ENCODE measurements around the gene TMEM240.
A peak's percentile ranks its signal among the peaks of the same experiment; 100 is the strongest.

The TMEM240 gene

DNA sequence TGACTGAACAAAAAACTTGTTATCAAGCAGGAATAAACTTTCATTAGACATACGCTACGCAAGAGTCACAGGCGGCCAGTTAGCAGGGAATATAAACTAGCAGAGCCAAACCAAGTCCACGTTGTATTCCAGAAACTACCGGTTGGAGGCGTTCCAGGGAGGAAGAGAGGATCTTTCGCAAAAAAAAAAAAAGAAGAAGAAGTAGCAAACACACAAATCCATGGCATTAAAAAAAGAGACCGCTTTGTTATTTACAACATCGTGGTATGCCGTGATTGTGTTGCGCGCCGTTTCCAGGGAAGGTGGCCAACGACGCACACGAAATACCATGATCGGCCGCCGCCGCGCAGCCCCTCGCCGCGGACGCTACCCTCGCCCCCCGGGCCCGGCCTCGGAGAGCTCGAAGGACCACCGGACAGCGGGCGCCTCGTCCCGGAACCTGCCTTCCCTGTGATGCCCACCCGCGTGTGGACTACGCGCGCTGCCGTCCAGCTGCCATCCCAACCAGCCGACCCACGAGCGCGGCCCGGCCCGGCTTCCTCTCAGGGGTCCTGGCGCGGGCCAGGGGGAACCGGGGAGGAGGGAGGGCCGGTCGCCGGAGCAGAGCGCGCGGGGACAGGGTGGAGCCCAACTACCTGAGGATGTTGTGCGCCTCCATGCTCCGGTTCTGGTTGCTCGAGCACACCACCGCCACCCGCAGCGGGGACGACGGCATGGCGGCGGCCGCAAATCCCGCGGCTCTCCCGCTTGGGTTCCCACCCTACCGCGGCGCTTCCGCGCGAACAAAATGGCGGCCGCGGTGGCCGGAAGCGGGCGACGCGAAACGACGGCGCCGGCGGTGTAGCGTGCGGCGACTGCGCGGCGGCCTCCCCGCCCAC is 33.7 kb upstream of the TMEM240 start:
- no peak for TF ChIP-seq Cebpa-rat (IDR thresholded peaks at IDR 0.05)
- Histone ChIP-seq H3K4me2 (peak overlapping the region; percentile 85 to 99 (median 97)), H3K4me1 (peaks cover 22 to 55% (median 39%) of the 10 kb centered on the region in 10 experiments), H3K36me3 (peaks cover 26 to 44% (median 38%) of the 10 kb centered on the region in 11 experiments; a peak in 21 of 22 replicates), H4K20me1 (peaks cover 45 to 52% (median 47%) of the 10 kb centered on the region in 11 experiments), H3K27ac (peak overlapping the region; percentile 97 to 100 (median 98)), H3K4me3 (peak overlapping the region; percentile 88 to 100 (median 98)), H3K9me3 (replicated peaks in 1 of 11) (no peaks in the 10 kb centered on the region), H3K27me3 (peaks cover 0 to 31% (median 20%) of the 10 kb centered on the region in 11 experiments; a peak in 14 of 22 replicates), H3K9ac (peak overlapping the region; percentile 93 to 100 (median 99))

DNA sequence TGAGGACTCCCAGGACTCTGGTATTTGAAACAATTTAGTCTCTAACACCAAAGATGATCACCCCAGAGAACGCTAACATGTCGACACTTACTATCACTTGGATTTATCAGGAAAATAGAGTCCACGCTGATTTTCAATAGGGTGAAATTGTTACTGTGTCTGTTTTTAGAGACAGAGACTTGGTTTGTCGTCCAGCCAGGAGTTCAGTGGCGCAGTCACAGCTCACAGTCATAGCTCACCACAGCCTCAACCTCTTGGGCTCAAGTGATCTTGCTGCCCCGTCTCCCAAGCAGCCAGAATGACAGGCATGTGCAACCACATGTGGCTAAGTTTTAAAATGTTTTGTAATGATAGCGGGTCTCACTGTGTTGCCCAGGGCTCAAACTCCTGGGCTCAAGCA is 28.9 kb upstream of the TMEM240 start:
- H3K9ac ChIP-seq = peak overlapping the region in 5 of 11 experiments; percentile 7 to 64 (median 26); a peak in 7 of 22 replicates
- H3K9me3 ChIP-seq (replicated peaks in 1 of 11) = no peaks in the 10 kb centered on the region
- peaks cover 68 to 91% (median 84%) of the 10 kb centered on the region in 11 experiments for H3K36me3 ChIP-seq
- peaks cover 93 to 99% (median 95%) of the 10 kb centered on the region in 11 experiments for H4K20me1 ChIP-seq
- no peak for TF ChIP-seq Cebpa-rat (IDR thresholded peaks at IDR 0.05)
- H3K27ac ChIP-seq = no peak overlapping the region
- H3K4me3 ChIP-seq = no peak overlapping the region
- H3K4me1 ChIP-seq = peaks cover 17 to 47% (median 36%) of the 10 kb centered on the region in 10 experiments
- H3K4me2 ChIP-seq = no peak overlapping the region
- H3K27me3 ChIP-seq = no peaks in the 10 kb centered on the region

DNA sequence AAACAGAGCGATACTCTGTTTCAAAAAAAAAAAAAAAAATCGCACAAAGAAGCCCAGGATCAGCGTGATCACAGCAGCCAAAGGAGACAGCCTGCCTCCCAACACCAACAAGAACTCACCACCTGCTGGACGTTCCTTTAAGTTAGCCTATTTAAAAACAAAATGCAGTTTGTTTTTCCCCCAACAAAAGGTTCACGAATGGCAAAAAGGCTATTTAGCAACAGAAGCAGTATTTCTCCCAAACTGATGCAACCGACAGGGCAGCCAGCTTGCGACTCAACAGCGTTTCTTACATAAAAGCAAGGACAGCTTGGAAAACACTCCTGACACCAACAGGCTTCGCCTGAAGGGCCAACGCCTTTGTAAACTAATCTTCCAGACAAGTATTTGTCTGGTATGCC is 27.5 kb upstream of the TMEM240 start:
- Histone ChIP-seq H3K4me2 (no peak overlapping the region), H4K20me1 (peaks cover 100% of the 10 kb centered on the region in 11 experiments), H3K9me3 (replicated peaks in 1 of 11) (no peaks in the 10 kb centered on the region), H3K4me3 (no peak overlapping the region), H3K9ac (peak overlapping the region in 3 of 11 experiments; percentile 10 to 41 (median 41); a peak in 3 of 22 replicates), H3K36me3 (peaks cover 82 to 99% (median 94%) of the 10 kb centered on the region in 11 experiments), H3K27me3 (no peaks in the 10 kb centered on the region), H3K4me1 (peaks cover 22 to 49% (median 36%) of the 10 kb centered on the region in 10 experiments), H3K27ac (no peak overlapping the region)
- no peak for TF ChIP-seq Cebpa-rat (IDR thresholded peaks at IDR 0.05)

DNA sequence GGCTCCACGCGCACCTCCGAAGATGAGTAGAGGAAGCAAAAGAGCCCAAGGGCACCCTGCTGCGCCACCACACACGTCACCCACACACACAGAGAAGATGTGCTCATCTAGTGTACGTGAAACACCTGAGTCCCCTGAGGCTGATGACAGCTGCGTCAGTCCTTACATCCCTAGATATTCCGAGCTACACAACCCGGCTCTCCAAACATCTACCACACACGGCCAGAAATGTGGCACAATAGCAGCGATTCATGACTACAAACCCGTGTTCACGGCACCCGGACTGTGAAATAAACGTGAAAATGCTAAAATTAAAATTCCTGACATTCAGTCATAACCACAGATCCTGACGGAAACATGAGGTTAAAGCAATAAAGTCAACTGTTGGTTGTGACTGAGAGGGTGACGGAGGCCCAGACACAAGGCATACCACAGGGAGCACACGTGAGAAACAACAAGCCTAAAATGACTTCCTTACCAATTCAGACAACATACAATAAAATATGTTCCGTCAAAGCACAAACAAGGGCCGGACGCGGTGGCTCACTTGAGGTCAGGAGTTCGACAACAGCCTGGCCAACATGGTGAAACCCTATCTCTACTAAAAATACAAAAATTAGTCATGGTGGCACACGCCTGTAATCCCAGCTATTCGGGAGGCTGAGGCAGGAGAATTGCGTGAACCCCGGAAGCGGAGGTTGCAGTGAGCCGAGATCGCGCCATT is 26.9 kb upstream of the TMEM240 start:
- no peak overlapping the region for H3K4me3 ChIP-seq
- no peaks in the 10 kb centered on the region for H3K27me3 ChIP-seq
- H3K9me3 ChIP-seq (replicated peaks in 1 of 11) = no peaks in the 10 kb centered on the region
- no peak overlapping the region for H3K4me2 ChIP-seq
- peaks cover 100% of the 10 kb centered on the region in 11 experiments for H4K20me1 ChIP-seq
- H3K4me1 ChIP-seq = peaks cover 24 to 51% (median 33%) of the 10 kb centered on the region in 10 experiments; a peak in 19 of 20 replicates
- H3K27ac ChIP-seq = no peak overlapping the region
- no peak for TF ChIP-seq Cebpa-rat (IDR thresholded peaks at IDR 0.05)
- H3K9ac ChIP-seq = peak overlapping the region in 1 of 11 experiments; percentile 41; a peak in 1 of 22 replicates
- peaks cover 88 to 99% (median 94%) of the 10 kb centered on the region in 11 experiments for H3K36me3 ChIP-seq

DNA sequence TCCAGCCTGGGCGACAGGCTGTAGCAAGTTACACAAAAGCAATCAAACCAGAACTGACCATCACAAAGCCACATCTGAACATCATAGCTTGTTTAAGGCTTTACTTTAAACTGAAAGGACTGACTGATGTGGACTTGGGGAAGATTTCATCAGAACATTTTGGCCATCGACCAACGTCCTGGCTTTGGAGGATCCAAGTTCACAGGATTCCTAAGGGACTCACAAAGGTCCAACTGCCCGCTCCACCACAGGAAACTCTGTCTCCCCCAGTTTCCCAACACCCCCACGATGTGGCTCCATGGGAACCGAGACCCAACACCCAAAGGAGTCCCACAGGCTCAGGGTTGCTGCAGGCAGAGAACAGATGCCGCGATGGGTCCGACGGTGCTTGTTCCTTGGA is 24.9 kb upstream of the TMEM240 start:
- peaks cover 90 to 100% (median 98%) of the 10 kb centered on the region in 11 experiments for H3K36me3 ChIP-seq
- H4K20me1 ChIP-seq = peaks cover 98 to 100% (median 100%) of the 10 kb centered on the region in 11 experiments
- no peak overlapping the region for H3K27ac ChIP-seq

DNA sequence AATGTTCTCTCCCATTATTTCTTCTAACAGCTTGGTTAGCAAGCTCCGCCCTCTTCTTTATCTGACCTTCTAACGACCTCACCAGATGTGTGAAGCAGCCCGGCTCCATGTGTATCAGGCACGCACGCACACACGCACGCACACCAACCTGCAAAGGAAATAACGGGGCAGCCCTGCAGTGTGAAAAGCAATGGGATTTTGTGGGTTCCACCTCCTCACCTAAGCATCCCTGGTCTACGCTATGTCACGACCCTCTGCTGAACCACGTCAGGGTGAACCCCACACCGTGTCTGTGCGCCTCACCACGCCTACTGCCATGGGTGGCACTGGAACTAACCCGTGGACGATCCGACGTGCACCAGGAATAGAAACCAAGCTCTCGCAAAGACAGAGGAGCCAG is 23.8 kb upstream of the TMEM240 start:
- Histone ChIP-seq H3K9ac (0 out of 22 replicates have a peak overlapping the region, but pooled peaks of 1 of the 11 experiments have one; percentile 8), H3K4me2 (no peak overlapping the region; a peak in 2 of 22 replicates), H3K9me3 (replicated peaks in 1 of 11) (no peaks in the 10 kb centered on the region), H4K20me1 (peaks cover 96 to 100% (median 100%) of the 10 kb centered on the region in 11 experiments), H3K4me1 (peaks cover 1 to 37% (median 22%) of the 10 kb centered on the region in 10 experiments; a peak in 15 of 20 replicates), H3K27ac (no peak overlapping the region), H3K36me3 (peaks cover 87 to 99% (median 94%) of the 10 kb centered on the region in 11 experiments), H3K27me3 (no peaks in the 10 kb centered on the region), H3K4me3 (no peak overlapping the region)
- TF ChIP-seq Cebpa-rat (IDR thresholded peaks at IDR 0.05) = no peak

More for the DNA sequence above, 24.9 kb upstream of the TMEM240 start:
- Histone ChIP-seq H3K9ac (no peak overlapping the region), H3K9me3 (replicated peaks in 1 of 11) (no peaks in the 10 kb centered on the region), H3K4me2 (no peak overlapping the region), H3K4me3 (no peak overlapping the region), H3K4me1 (peaks cover 12 to 47% (median 26%) of the 10 kb centered on the region in 10 experiments; a peak in 18 of 20 replicates), H3K27me3 (no peaks in the 10 kb centered on the region)
- TF ChIP-seq Cebpa-rat (IDR thresholded peaks at IDR 0.05) = no peak

DNA sequence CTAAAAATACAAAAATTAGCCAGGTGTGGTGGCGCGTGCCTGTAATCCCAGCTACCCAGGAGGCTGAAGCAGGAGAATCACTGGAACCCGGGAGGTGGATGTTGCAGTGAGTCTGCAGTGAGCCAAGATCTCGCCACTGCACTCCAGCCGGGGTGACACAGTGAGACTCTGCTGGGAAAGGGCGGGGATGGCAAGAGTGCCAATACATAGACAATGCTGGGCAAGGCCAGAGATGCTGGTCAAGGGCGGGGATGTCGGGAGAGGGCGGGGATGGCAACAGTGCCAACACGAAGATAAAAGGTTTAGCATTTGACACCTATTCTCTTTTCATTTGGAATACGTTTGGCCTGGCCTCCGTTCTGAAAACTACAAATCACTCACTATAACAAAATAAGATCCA is 23.3 kb upstream of the TMEM240 start:
- peak overlapping the region in 5 of 11 experiments; percentile 34 to 62 (median 55); a peak in 7 of 22 replicates for H3K4me2 ChIP-seq
- peak overlapping the region in 6 of 11 experiments; percentile 8 to 56 (median 40); a peak in 5 of 22 replicates for H3K9ac ChIP-seq
- H3K27ac ChIP-seq = no peak overlapping the region; a peak in 1 of 22 replicates
- H3K27me3 ChIP-seq = no peaks in the 10 kb centered on the region
- peaks cover 96 to 100% (median 100%) of the 10 kb centered on the region in 11 experiments for H4K20me1 ChIP-seq
- no peaks in the 10 kb centered on the region for H3K9me3 ChIP-seq (replicated peaks in 1 of 11)
- H3K36me3 ChIP-seq = peaks cover 84 to 99% (median 90%) of the 10 kb centered on the region in 11 experiments
- H3K4me3 ChIP-seq = no peak overlapping the region
- TF ChIP-seq Cebpa-rat (IDR thresholded peaks at IDR 0.05) = no peak
- peaks cover 0 to 37% (median 22%) of the 10 kb centered on the region in 10 experiments; a peak in 14 of 20 replicates for H3K4me1 ChIP-seq

DNA sequence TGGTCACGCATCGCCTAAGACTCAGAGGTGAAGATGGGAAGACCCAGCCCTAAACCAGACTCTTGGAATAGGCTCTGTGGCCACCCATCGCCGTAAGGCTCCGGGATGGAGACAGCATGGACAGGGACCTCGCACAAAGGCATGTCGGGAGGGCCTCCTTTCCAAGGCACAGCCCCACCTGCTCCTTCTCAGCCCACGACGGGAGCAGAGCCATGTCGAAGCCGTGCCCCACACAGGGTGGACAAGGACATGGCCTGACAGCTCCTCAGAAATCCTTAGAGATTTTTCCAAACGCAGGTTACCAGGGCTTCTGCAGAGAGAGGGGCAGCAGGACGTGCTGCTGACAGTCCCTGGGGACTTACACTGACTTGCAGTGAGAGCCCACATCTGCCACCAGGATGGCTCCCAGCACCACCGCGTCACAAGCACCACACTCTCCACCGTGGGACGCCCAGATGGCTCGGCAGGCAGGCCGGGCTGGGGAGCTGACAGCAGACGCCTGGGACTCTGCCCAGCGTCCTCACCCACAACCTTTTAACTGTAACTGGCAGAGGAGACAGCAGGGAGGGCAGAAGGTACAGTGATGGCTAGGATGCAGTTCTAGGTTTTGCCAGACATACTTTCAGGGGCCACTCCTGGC is 22.3 kb upstream of the TMEM240 start:
- Histone ChIP-seq H3K4me2 (peak overlapping the region in 5 of 11 experiments; percentile 34 to 62 (median 55); a peak in 7 of 22 replicates), H3K9ac (peak overlapping the region in 7 of 11 experiments; percentile 3 to 56 (median 41); a peak in 11 of 22 replicates), H3K4me3 (no peak overlapping the region), H3K4me1 (peaks cover 0 to 33% (median 22%) of the 10 kb centered on the region in 10 experiments; a peak in 13 of 20 replicates), H4K20me1 (peaks cover 93 to 100% (median 100%) of the 10 kb centered on the region in 11 experiments), H3K36me3 (peaks cover 76 to 95% (median 84%) of the 10 kb centered on the region in 11 experiments), H3K9me3 (replicated peaks in 1 of 11) (no peaks in the 10 kb centered on the region), H3K27ac (peak overlapping the region in 3 of 11 experiments; percentile 10 to 17 (median 17); a peak in 3 of 22 replicates), H3K27me3 (no peaks in the 10 kb centered on the region)
- TF ChIP-seq Cebpa-rat (IDR thresholded peaks at IDR 0.05) = no peak
